ENCODE results near the gene SYNDIG1. TPM values are rescaled to one million over a fixed set of nuclear protein-coding genes. Genes with fewer than 3 reads are reported as not detected.

The SYNDIG1 gene
- total and polyA plus RNA-seq, 4 donors: 0.20 to 5.0 (median 0.63) TPM

- DNase-seq: no peak
- no peak overlapping the region for H3K4me3 ChIP-seq
- H3K36me3 ChIP-seq (ENCODE audit: control insufficient read depth in 4 of 4, insufficient read depth in 4 of 4, low read length in 4 of 4): no peaks in the 10 kb centered on the region
- no peak for TF ChIP-seq CTCF (IDR thresholded peaks at IDR 0.05; ENCODE audit: control extremely low read depth, extremely low read depth)
- WGBS, 2 donors: 72 to 91% methylated on average over 4 of the region's 4 CpGs
- peaks cover 0 to 57% (median 2%) of the 10 kb centered on the region in 3 donors for H3K27me3 ChIP-seq (ENCODE audit: control insufficient read depth in 3 of 3, insufficient read depth in 3 of 3, low read length in 2 of 3)
- peaks cover 0 to 11% (median 0%) of the 10 kb centered on the region in 5 donors for H3K4me1 ChIP-seq (ENCODE audit: control insufficient read depth in 5 of 5, insufficient read depth in 5 of 5, low read length in 5 of 5)
- H3K27ac ChIP-seq (ENCODE audit: low read depth in 1 of 2, low read length in 1 of 2): no peak overlapping the region
- no peak overlapping the region for H3K9ac ChIP-seq (ENCODE audit: insufficient read depth in 1 of 2, low read length in 2 of 2)
- peaks cover 0 to 2% (median 0%) of the 10 kb centered on the region in 4 donors for H3K9me3 ChIP-seq (ENCODE audit: control insufficient read depth in 4 of 4, insufficient read depth in 3 of 4, low read length in 3 of 4)
- ATAC-seq (ENCODE audit: insufficient read depth, low FRiP score): no peak
These were observed 236.1 kb downstream of the SYNDIG1 start for GRCh38 chr20:24705486-24705885.

GRCh38 chr20:24708411-24709295 is 239.2 kb downstream of the SYNDIG1 start:
- Histone ChIP-seq H3K36me3 (ENCODE audit: control insufficient read depth in 4 of 4, insufficient read depth in 4 of 4, low read length in 4 of 4) (no peaks in the 10 kb centered on the region), H3K9me3 (ENCODE audit: control insufficient read depth in 4 of 4, insufficient read depth in 3 of 4, low read length in 3 of 4) (no peaks in the 10 kb centered on the region), H3K4me3 (no peak overlapping the region), H3K27me3 (ENCODE audit: control insufficient read depth in 3 of 3, insufficient read depth in 3 of 3, low read length in 2 of 3) (peaks cover 0 to 61% (median 2%) of the 10 kb centered on the region in 3 donors), H3K9ac (ENCODE audit: insufficient read depth in 1 of 2, low read length in 2 of 2) (no peak overlapping the region), H3K4me1 (ENCODE audit: control insufficient read depth in 5 of 5, insufficient read depth in 5 of 5, low read length in 5 of 5) (peaks cover 0 to 11% (median 0%) of the 10 kb centered on the region in 5 donors), H3K27ac (ENCODE audit: low read depth in 1 of 2, low read length in 1 of 2) (no peak overlapping the region)
- DNase-seq (peak; percentile 61 to 76 (median 65)), ATAC-seq (ENCODE audit: insufficient read depth, low FRiP score) (no peak)
- WGBS, 2 donors: 69 to 79% methylated on average over 8 of the region's 8 CpGs
- no peak for TF ChIP-seq CTCF (IDR thresholded peaks at IDR 0.05; ENCODE audit: control extremely low read depth, extremely low read depth)

Measured in lung (tissue), 12 donors.